IgD-negative memory B cell (primary cell): Measurements from ENCODE around the gene C7orf25. TPM values are rescaled to one million over a fixed set of nuclear protein-coding genes. Genes with fewer than 3 reads are reported as not detected.

ENCODE experiments used
- H3K27ac Mint-ChIP-seq, 3 donors: one replicate each; pipeline ENCODE4 v1.8.0; 2020 to 2022; ENCODE audit warnings: mild to moderate bottlenecking in 3 of 3, mixed read lengths in 3 of 3, moderate library complexity in 1 of 3
- H3K27me3 Mint-ChIP-seq: one replicate; pipeline ENCODE4 v1.8.0; 2021; ENCODE audit warnings: mixed read lengths
- H3K36me3 Mint-ChIP-seq: one replicate; pipeline ENCODE4 v1.8.0; 2020; ENCODE audit warnings: mild to moderate bottlenecking, mixed read lengths
- H3K4me1 Mint-ChIP-seq, 3 donors: one replicate each; pipeline ENCODE4 v1.8.0; 2020 to 2022; ENCODE audit warnings: mixed read lengths in 3 of 3, mild to moderate bottlenecking in 1 of 3
- H3K4me3 Mint-ChIP-seq, 4 donors: one replicate each; pipeline ENCODE4 v1.8.0; 2020 to 2022; ENCODE audit warnings: mild to moderate bottlenecking in 4 of 4, mixed read lengths in 4 of 4, moderate library complexity in 3 of 4
- H3K9me3 Mint-ChIP-seq, 3 donors: one replicate each; pipeline ENCODE4 v1.8.0; 2020 to 2021; ENCODE audit warnings: mixed read lengths in 3 of 3, mild to moderate bottlenecking in 1 of 3
- polyA plus RNA-seq: library from polyadenylated mRNA; unstranded; fragments of 300-500 nt; fragmentation: Illumina TruSeq; gene quantifications from one replicate; pipeline ENCODE4 v1.2.3, GENCODE V29; 2021

C7orf25 gene
- polyA plus RNA-seq, 1 donor from 2014 or later, result 3.1 TPM

- H3K4me3 Mint-ChIP-seq, result peak overlapping the region in 2 of 4 donors; percentile 2 to 67
- no peak overlapping the region for H3K27ac Mint-ChIP-seq
- H3K4me1 Mint-ChIP-seq, result peaks cover 15 to 32% (median 25%) of the 10 kb centered on the region in 3 donors
- H3K27me3 Mint-ChIP-seq, result no peaks in the 10 kb centered on the region
- H3K36me3 Mint-ChIP-seq, result no peaks in the 10 kb centered on the region
- no peaks in the 10 kb centered on the region for H3K9me3 Mint-ChIP-seq
Observed at GRCh38 chr7:42935861-42936260, 24.0 kb upstream of the C7orf25 start.

- no peaks in the 10 kb centered on the region for H3K27me3 Mint-ChIP-seq
- H3K9me3 Mint-ChIP-seq, result no peaks in the 10 kb centered on the region
- peaks cover 21 to 39% (median 34%) of the 10 kb centered on the region in 3 donors for H3K4me1 Mint-ChIP-seq
- peak overlapping the region; percentile 28 to 95 (median 78) for H3K4me3 Mint-ChIP-seq
- no peaks in the 10 kb centered on the region for H3K36me3 Mint-ChIP-seq
- peak overlapping the region; percentile 12 to 76 (median 18) for H3K27ac Mint-ChIP-seq
Observed at GRCh38 chr7:42934291-42934690, 22.4 kb upstream of the C7orf25 start.

GRCh38 chr7:42932811-42933591, 21.1 kb upstream of the C7orf25 start:
- Mint-ChIP-seq H3K36me3 (no peaks in the 10 kb centered on the region), H3K4me1 (peaks cover 28 to 48% (median 42%) of the 10 kb centered on the region in 3 donors), H3K9me3 (no peaks in the 10 kb centered on the region), H3K4me3 (peak overlapping the region; percentile 92 to 99 (median 96)), H3K27ac (peak overlapping the region; percentile 58 to 97 (median 84)), H3K27me3 (no peaks in the 10 kb centered on the region)

GRCh38 chr7:42931834-42932651, 20.2 kb upstream of the C7orf25 start, which contains the start of the genes MRPL32 and PSMA2:
Gene MRPL32 (plus strand): TSS chr7:42932376. CDS start chr7:42932387, 11 bp downstream.
Gene PSMA2 (minus strand): TSS chr7:42932174. CDS start chr7:42932158, 16 bp downstream.
- Mint-ChIP-seq H3K9me3 (no peaks in the 10 kb centered on the region), H3K27ac (peak within 1 kb of the TSS; percentile 58 to 97 (median 84)), H3K4me3 (peak within 1 kb of the TSS; percentile 92 to 99 (median 96)), H3K36me3 (no peaks in the 10 kb centered on the region), H3K27me3 (no peaks in the 10 kb centered on the region), H3K4me1 (peaks cover 28 to 49% (median 46%) of the 10 kb centered on the region in 3 donors)

GRCh38 chr7:42931447-42931833, 19.6 kb upstream of the C7orf25 start:
- no peaks in the 10 kb centered on the region for H3K36me3 Mint-ChIP-seq
- no peaks in the 10 kb centered on the region for H3K27me3 Mint-ChIP-seq
- H3K27ac Mint-ChIP-seq, result peak overlapping the region; percentile 58 to 97 (median 84)
- H3K4me1 Mint-ChIP-seq, result peaks cover 32 to 49% (median 49%) of the 10 kb centered on the region in 3 donors
- H3K4me3 Mint-ChIP-seq, result peak overlapping the region; percentile 92 to 99 (median 96)
- no peaks in the 10 kb centered on the region for H3K9me3 Mint-ChIP-seq

GRCh38 chr7:42930889-42931288, 19.0 kb upstream of the C7orf25 start:
- Mint-ChIP-seq H3K4me3 (peak overlapping the region; percentile 92 to 99 (median 96)), H3K27ac (peak overlapping the region in 2 of 3 donors; percentile 58 to 84), H3K4me1 (peaks cover 33 to 49% (median 47%) of the 10 kb centered on the region in 3 donors)

GRCh38 chr7:42929449-42929848, 17.6 kb upstream of the C7orf25 start:
- Mint-ChIP-seq H3K4me1 (peaks cover 37 to 52% (median 43%) of the 10 kb centered on the region in 3 donors), H3K9me3 (no peaks in the 10 kb centered on the region), H3K36me3 (no peaks in the 10 kb centered on the region), H3K27me3 (no peaks in the 10 kb centered on the region), H3K4me3 (peak overlapping the region in 2 of 4 donors; percentile 1 to 65), H3K27ac (peak overlapping the region in 1 of 3 donors; percentile 75)

More at GRCh38 chr7:42930889-42931288, 19.0 kb upstream of the C7orf25 start:
- no peaks in the 10 kb centered on the region for H3K27me3 Mint-ChIP-seq
- no peaks in the 10 kb centered on the region for H3K36me3 Mint-ChIP-seq
- H3K9me3 Mint-ChIP-seq, result no peaks in the 10 kb centered on the region

- H3K9me3 Mint-ChIP-seq, result no peaks in the 10 kb centered on the region
- peak overlapping the region in 2 of 4 donors; percentile 10 to 42 for H3K4me3 Mint-ChIP-seq
- H3K36me3 Mint-ChIP-seq, result no peaks in the 10 kb centered on the region
- no peak overlapping the region for H3K27ac Mint-ChIP-seq
- peaks cover 38 to 51% (median 40%) of the 10 kb centered on the region in 3 donors for H3K4me1 Mint-ChIP-seq
- H3K27me3 Mint-ChIP-seq, result no peaks in the 10 kb centered on the region
Observed at GRCh38 chr7:42928754-42929153, 16.9 kb upstream of the C7orf25 start.

GRCh38 chr7:42926204-42926603, 14.3 kb upstream of the C7orf25 start:
- H3K27me3 Mint-ChIP-seq, result no peaks in the 10 kb centered on the region
- no peak overlapping the region for H3K4me3 Mint-ChIP-seq
- no peaks in the 10 kb centered on the region for H3K36me3 Mint-ChIP-seq
- H3K9me3 Mint-ChIP-seq, result no peaks in the 10 kb centered on the region
- H3K27ac Mint-ChIP-seq, result no peak overlapping the region
- H3K4me1 Mint-ChIP-seq, result peaks cover 26 to 41% (median 29%) of the 10 kb centered on the region in 3 donors

- Mint-ChIP-seq H3K4me1 (peaks cover 25 to 36% (median 26%) of the 10 kb centered on the region in 3 donors), H3K4me3 (no peak overlapping the region), H3K36me3 (no peaks in the 10 kb centered on the region), H3K27ac (no peak overlapping the region), H3K27me3 (no peaks in the 10 kb centered on the region), H3K9me3 (no peaks in the 10 kb centered on the region)
Observed at GRCh38 chr7:42925630-42926029, 13.8 kb upstream of the C7orf25 start.

- Mint-ChIP-seq H3K36me3 (no peaks in the 10 kb centered on the region), H3K9me3 (no peaks in the 10 kb centered on the region), H3K27me3 (no peaks in the 10 kb centered on the region), H3K4me1 (peaks cover 17 to 27% (median 19%) of the 10 kb centered on the region in 3 donors), H3K27ac (no peak overlapping the region), H3K4me3 (no peak overlapping the region)
Observed at GRCh38 chr7:42924223-42924838, 12.5 kb upstream of the C7orf25 start.

- no peaks in the 10 kb centered on the region for H3K36me3 Mint-ChIP-seq
- H3K27ac Mint-ChIP-seq, result no peak overlapping the region
- peaks cover 6 to 14% (median 12%) of the 10 kb centered on the region in 3 donors for H3K4me1 Mint-ChIP-seq
- no peak overlapping the region for H3K4me3 Mint-ChIP-seq
- H3K27me3 Mint-ChIP-seq, result no peaks in the 10 kb centered on the region
- no peaks in the 10 kb centered on the region for H3K9me3 Mint-ChIP-seq
Observed at GRCh38 chr7:42922017-42922753, 10.3 kb upstream of the C7orf25 start.

GRCh38 chr7:42915356-42915755, 3.5 kb upstream of the C7orf25 start:
- peaks cover 15 to 20% (median 17%) of the 10 kb centered on the region in 3 donors for H3K4me1 Mint-ChIP-seq
- H3K36me3 Mint-ChIP-seq, result peaks cover 2% of the 10 kb centered on the region

More at GRCh38 chr7:42915356-42915755, 3.5 kb upstream of the C7orf25 start:
- Mint-ChIP-seq H3K4me3 (peak overlapping the region in 1 of 4 donors; percentile 36), H3K27ac (peak overlapping the region; percentile 53 to 86 (median 77)), H3K9me3 (no peaks in the 10 kb centered on the region), H3K27me3 (no peaks in the 10 kb centered on the region)
